Vagina (tissue), 2 donors: ENCODE results near the gene C2orf68.

Source experiments
- CTCF ChIP-seq, 3 experiments: fragments of 450-650 bp in 2 of 3; fragments of 200-600 bp in 1 of 3; sonication (generic) in 1 of 3; IDR thresholded peaks; one replicate each; pipeline ENCODE4 v1.5.1; 2017 to 2019; ENCODE audit warnings: antibody characterized with exemption in 3 of 3, mild to moderate bottlenecking in 2 of 3, moderate library complexity in 2 of 3
- POLR2A ChIP-seq, 2 donors: fragments of 450-650 bp; IDR thresholded peaks; one replicate each; pipeline ENCODE4 v1.6.1; 2017; ENCODE audit warnings: antibody characterized with exemption in 2 of 2, mild to moderate bottlenecking in 2 of 2, moderate library complexity in 2 of 2
- POLR2AphosphoS5 ChIP-seq, 2 donors: sonication (generic); formaldehyde crosslinking; IDR thresholded peaks; one replicate each; pipeline ENCODE4 v1.9.0; 2017; ENCODE audit warnings: antibody characterized with exemption in 2 of 2, mild to moderate bottlenecking in 2 of 2, low read depth in 1 of 2; ENCODE audit not compliant: insufficient read depth in 1 of 2

- no peak for TF ChIP-seq POLR2A (IDR thresholded peaks at IDR 0.05)
- no peak for TF ChIP-seq CTCF (IDR thresholded peaks at IDR 0.05)
- no peak for TF ChIP-seq POLR2AphosphoS5 (IDR thresholded peaks at IDR 0.05; ENCODE audit: insufficient read depth in 1 of 2, low read depth in 1 of 2)
Measured at GRCh38 chr2:85650456-85650855, 38.6 kb upstream of the C2orf68 start.
